GM12878 (cell line): ENCODE data around the gene IL15. TPM values are rescaled to one million over a fixed set of nuclear protein-coding genes. Genes with fewer than 3 reads are reported as not detected.
A peak's percentile ranks its signal among the peaks of the same experiment; 100 is the strongest.

Experiments
- ATAC-seq: fragments of 200-7000 bp; cut with Tn5 transposase; 3 replicates; pipeline ENCODE4 v1.9.1; 2020; ENCODE audit warnings: mild to moderate bottlenecking, moderate library complexity
- BruUV-seq: library from RNA; stranded (reverse); fragments of 400-500 nt; replicated peaks from 2 replicates; lab custom pipeline; 2021; lab: Mats Ljungman, UMichigan
- CTCF ChIA-PET: fragments of 300-600 bp; sonication (Branson Sonifier 250); formaldehyde crosslinking; extraction: SDS; loops from one replicate; lab custom pipeline; 2021; ENCODE audit warnings: inconsistent platforms; lab: Yijun Ruan, JAX
- POLR2A ChIA-PET: fragments of 350-600 bp; formaldehyde crosslinking; extraction: SDS; loops from one replicate; lab custom pipeline; 2021; ENCODE audit warnings: inconsistent platforms; lab: Charles Lee
- RAD21 ChIA-PET: fragments of 300-600 bp; sonication (Branson Sonifier 250); formaldehyde crosslinking; loops from one replicate; lab custom pipeline; 2023; ENCODE audit warnings: antibody characterized with exemption; ENCODE audit not compliant: unreplicated experiment; lab: Charles Lee
- SMC1A ChIA-PET: fragments of 300-600 bp; sonication (Branson Sonifier 250); formaldehyde crosslinking; loops from one replicate; lab custom pipeline; 2023; ENCODE audit not compliant: unreplicated experiment, uncharacterized antibody; lab: Charles Lee
- DNase-seq: peaks from one replicate; pipeline ENCODE4 v3.0.0-alpha.2; 2011; ENCODE audit warnings: low read depth, low spot score
- FAIRE-seq: peaks from 3 replicates; lab custom pipeline; 2011; peaks lifted over from hg19 to GRCh38; lab: Jason Lieb, UNC
- H2AFZ ChIP-seq: 2 replicates; pipeline ENCODE4 v1.6.0; 2011; ENCODE audit warnings: low read depth, low read length, control low read depth; ENCODE audit not compliant: control insufficient read depth
- H3K27ac ChIP-seq: 2 replicates; pipeline ENCODE4 v1.5.1; 2011; ENCODE audit warnings: control low read depth; ENCODE audit not compliant: control insufficient read depth, insufficient read depth
- H3K27me3 ChIP-seq, 2 experiments: replicated peaks in 1 of 2; 2 replicates each; pipeline versions ENCODE4 v1.6.0 to v1.6.1; 2011; ENCODE audit warnings: low read length in 1 of 2; ENCODE audit not compliant: control insufficient read depth in 2 of 2, insufficient read depth in 2 of 2
- H3K36me3 ChIP-seq, 2 experiments: 2 replicates each; pipeline ENCODE4 v1.5.1; 2011; ENCODE audit warnings: low read length in 1 of 2; ENCODE audit not compliant: control insufficient read depth in 2 of 2, insufficient read depth in 2 of 2
- H3K4me1 ChIP-seq: 2 replicates; pipeline ENCODE4 v1.6.1; 2011; ENCODE audit warnings: mild to moderate bottlenecking, low read length, moderate library complexity, mixed read lengths; ENCODE audit not compliant: control insufficient read depth, insufficient read depth
- H3K4me2 ChIP-seq: 2 replicates; pipeline ENCODE4 v1.6.0; 2011; ENCODE audit warnings: control low read depth; ENCODE audit not compliant: control insufficient read depth, insufficient read depth
- H3K4me3 ChIP-seq: fragments of 200-600 bp; sonication (generic); 2 replicates; pipeline ENCODE4 v1.5.1; 2016
- H3K79me2 ChIP-seq: 2 replicates; pipeline ENCODE4 v1.6.0; 2011; ENCODE audit warnings: low read length; ENCODE audit not compliant: control insufficient read depth, insufficient read depth
- H3K9ac ChIP-seq: 2 replicates; pipeline ENCODE4 v1.8.0; 2011; ENCODE audit warnings: low read length, control low read depth, mixed read lengths; ENCODE audit not compliant: control insufficient read depth, insufficient read depth
- H3K9me3 ChIP-seq: replicated peaks from 3 replicates; pipeline ENCODE4 v1.5.1; 2011; ENCODE audit warnings: mild to moderate bottlenecking, low read length; ENCODE audit not compliant: control insufficient read depth, insufficient read depth
- H4K20me1 ChIP-seq: 2 replicates; pipeline ENCODE4 v1.6.0; 2011; ENCODE audit not compliant: control insufficient read depth, insufficient read depth
- BCL11A ChIP-seq: IDR thresholded peaks from 2 replicates; pipeline ENCODE4 v1.6.1; 2011; ENCODE audit warnings: low read depth, low read length
- FOXM1 ChIP-seq: IDR thresholded peaks from 2 replicates; pipeline ENCODE4 v1.6.1; 2012; ENCODE audit warnings: low read depth, mild to moderate bottlenecking, inconsistent platforms, low read length, moderate library complexity
- MLLT1 ChIP-seq: fragments of 450-650 bp; IDR thresholded peaks from 2 replicates; pipeline ENCODE4 v1.6.1; 2016; ENCODE audit warnings: mild to moderate bottlenecking
- POLR2A ChIP-seq: IDR thresholded peaks from 2 replicates; pipeline ENCODE4 v1.6.1; 2011; ENCODE audit warnings: low read depth, mild to moderate bottlenecking, low read length
- RCOR1 ChIP-seq: conservative IDR thresholded peaks from 2 replicates; pipeline ENCODE4 v1.6.1; 2012; ENCODE audit warnings: low read depth, low read length, improper control_type of control experiment
- SPI1 ChIP-seq: IDR thresholded peaks from 2 replicates; pipeline ENCODE4 v1.6.1; 2011; ENCODE audit warnings: low read depth, mild to moderate bottlenecking, low read length, moderate library complexity, borderline replicate concordance; ENCODE audit not compliant: insufficient read depth
- ZSCAN29 ChIP-seq: fragments of 450-650 bp; IDR thresholded peaks from 2 replicates; pipeline ENCODE4 v1.6.1; 2017; ENCODE audit warnings: mild to moderate bottlenecking, moderate library complexity
- WGBS: methylation state at CpG from one replicate; pipeline ENCODE4 v1.1.6; 2016; ENCODE audit warnings: low lambda C conversion rate; ENCODE audit not compliant: insufficient replicate concordance, insufficient coverage; ENCODE audit errors: missing lambda C conversion rate; 5-methylcytosine and 5-hydroxymethylcytosine counted together
- in situ Hi-C: fragments of 300-500 bp; cut with MboI; formaldehyde crosslinking; loops from 9 replicates; pipeline ENCODE4 v1.14.3; 2018; ENCODE audit warnings: mixed read lengths
- intact Hi-C: fragments of 100-400 bp; cut with micrococcal nuclease; formaldehyde crosslinking; loops from one replicate; pipeline ENCODE4 v1.14.2; 2022; ENCODE audit not compliant: unreplicated experiment
- polyA plus RNA-seq, 11 experiments: library from polyadenylated mRNA; depleted of rRNA in 4 of 11; unstranded in 6 of 11; stranded (reverse) in 5 of 11; fragments of >200 nt; fragmentation: Nextera tagmentation in 4 of 11; fragmentation: Illumina TruSeq in 1 of 11; extraction: Ambion mirVana in 4 of 11; extraction: Trizol in 1 of 11; gene quantifications; 1 replicate in 1 of 11; 2 replicates in 10 of 11; pipeline versions ENCODE4 v1.2.1 to v1.2.3, GENCODE V29; 2011 to 2016; ENCODE audit warnings: inconsistent platforms in 2 of 11, missing spikeins in 2 of 11, low read depth in 1 of 11
- total RNA-seq, 4 experiments: library from RNA; depleted of rRNA in 3 of 4; stranded (reverse); fragments of >200 nt in 3 of 4; fragmentation: Illumina TruSeq in 1 of 4; extraction: Trizol in 1 of 4; gene quantifications; 2 replicates each; pipeline versions ENCODE4 v1.2.1 to v1.2.3, GENCODE V29; 2013 to 2021
- TF ChIP-seq, protein P1 (sequence below): IDR thresholded peaks from 2 replicates; pipeline ENCODE4 v1.6.1; 2012; ENCODE audit warnings: mild to moderate bottlenecking, low read depth, low read length

Gene IL15
- total and polyA plus RNA-seq, 10 of the 15 experiments (the other 5 are each of a cell fraction or from before 2014, with no cell fraction given) = 6.0 to 11.4 (median 8.2) TPM

GRCh38 chr4:141625023-141625422, 11.4 kb upstream of the IL15 start (continued):
- TF ChIP-seq RCOR1 (no peak), POLR2A (no peak), MLLT1 (no peak), ZSCAN29 (no peak), BCL11A (no peak)
- TF ChIP-seq, protein P1, sequence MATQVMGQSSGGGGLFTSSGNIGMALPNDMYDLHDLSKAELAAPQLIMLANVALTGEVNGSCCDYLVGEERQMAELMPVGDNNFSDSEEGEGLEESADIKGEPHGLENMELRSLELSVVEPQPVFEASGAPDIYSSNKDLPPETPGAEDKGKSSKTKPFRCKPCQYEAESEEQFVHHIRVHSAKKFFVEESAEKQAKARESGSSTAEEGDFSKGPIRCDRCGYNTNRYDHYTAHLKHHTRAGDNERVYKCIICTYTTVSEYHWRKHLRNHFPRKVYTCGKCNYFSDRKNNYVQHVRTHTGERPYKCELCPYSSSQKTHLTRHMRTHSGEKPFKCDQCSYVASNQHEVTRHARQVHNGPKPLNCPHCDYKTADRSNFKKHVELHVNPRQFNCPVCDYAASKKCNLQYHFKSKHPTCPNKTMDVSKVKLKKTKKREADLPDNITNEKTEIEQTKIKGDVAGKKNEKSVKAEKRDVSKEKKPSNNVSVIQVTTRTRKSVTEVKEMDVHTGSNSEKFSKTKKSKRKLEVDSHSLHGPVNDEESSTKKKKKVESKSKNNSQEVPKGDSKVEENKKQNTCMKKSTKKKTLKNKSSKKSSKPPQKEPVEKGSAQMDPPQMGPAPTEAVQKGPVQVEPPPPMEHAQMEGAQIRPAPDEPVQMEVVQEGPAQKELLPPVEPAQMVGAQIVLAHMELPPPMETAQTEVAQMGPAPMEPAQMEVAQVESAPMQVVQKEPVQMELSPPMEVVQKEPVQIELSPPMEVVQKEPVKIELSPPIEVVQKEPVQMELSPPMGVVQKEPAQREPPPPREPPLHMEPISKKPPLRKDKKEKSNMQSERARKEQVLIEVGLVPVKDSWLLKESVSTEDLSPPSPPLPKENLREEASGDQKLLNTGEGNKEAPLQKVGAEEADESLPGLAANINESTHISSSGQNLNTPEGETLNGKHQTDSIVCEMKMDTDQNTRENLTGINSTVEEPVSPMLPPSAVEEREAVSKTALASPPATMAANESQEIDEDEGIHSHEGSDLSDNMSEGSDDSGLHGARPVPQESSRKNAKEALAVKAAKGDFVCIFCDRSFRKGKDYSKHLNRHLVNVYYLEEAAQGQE = no peak
- TF ChIP-seq, all 136 proteins: peak for 0

DNA sequence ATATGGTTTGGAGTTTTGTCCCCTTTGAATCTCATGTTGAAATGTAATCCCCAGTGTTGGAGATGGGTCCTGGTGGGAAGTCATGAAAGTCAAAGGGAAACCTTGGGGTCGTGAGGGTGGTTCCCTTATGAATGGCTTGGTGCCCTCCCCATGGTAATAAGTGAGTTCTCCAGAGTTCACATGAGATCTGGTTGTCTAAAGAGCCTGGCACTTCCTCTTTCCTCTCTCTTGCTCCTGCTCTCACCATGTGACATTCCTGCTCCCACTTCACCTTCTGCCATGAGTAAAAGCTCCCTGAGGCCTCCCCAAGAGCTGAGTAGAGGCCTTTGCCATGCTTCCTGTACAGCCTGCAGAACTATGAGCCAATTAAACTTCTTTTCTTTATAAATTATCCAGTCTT, 5.5 kb upstream of the IL15 start:
- no peak overlapping the region for H3K4me2 ChIP-seq
- H3K9me3 ChIP-seq = no peaks in the 10 kb centered on the region; the same call in 2 of the 3 replicates
- no TSS peak for BruUV-seq
- H3K27ac ChIP-seq = no peak overlapping the region
- FAIRE-seq (no peak), DNase-seq (no peak), ATAC-seq (no peak)
- TF ChIP-seq FOXM1 (no peak), SPI1 (peak; percentile 72)
- RAD21 ChIA-PET = no interaction called here
- no peak overlapping the region; the same call in 1 of the 2 replicates for H2AFZ ChIP-seq
- no peaks in the 10 kb centered on the region for H3K36me3 ChIP-seq
- CTCF ChIA-PET = interaction anchor here (1.3 kb wide), 1 partner anchor 24 kb away, joined by 3 read pairs; no protein-coding TSS in a partner anchor
- POLR2A ChIA-PET = no interaction called here
- peaks cover 8% of the 10 kb centered on the region for H3K4me1 ChIP-seq
- 50% methylated on average over 1 of the region's 1 CpG for WGBS
- no peak overlapping the region for H3K4me3 ChIP-seq
- SMC1A ChIA-PET = interaction anchor here (0.9 to 3.2 kb wide), 2 partner anchors 8 to 16 kb away, joined by 3 to 9 read pairs; no protein-coding TSS in a partner anchor
- no peak overlapping the region for H3K9ac ChIP-seq
- intact Hi-C loops (loop anchor here (5.0 to 10.0 kb wide), 2 partner anchors 406 to 1556 kb away; partner anchors contain the start of gene ZNF330), in situ Hi-C loops (no loop called here)
- H3K79me2 ChIP-seq = no peaks in the 10 kb centered on the region
- H4K20me1 ChIP-seq = no peaks in the 10 kb centered on the region
- no peaks in the 10 kb centered on the region for H3K27me3 ChIP-seq
